Esophagus muscularis mucosa (tissue), 4 donors: ENCODE results near the gene BORCS6. TPM values are rescaled to one million over a fixed set of nuclear protein-coding genes. Genes with fewer than 3 reads are reported as not detected.
A peak's percentile ranks its signal among the peaks of the same experiment; 100 is the strongest.

ENCODE experiments used
- DNase-seq: peaks from one replicate; pipeline ENCODE4 v3.0.0-alpha.2; 2017; ENCODE audit errors: extremely low spot score
- H3K27ac ChIP-seq, 4 donors: fragments of 200-600 bp; sonication (generic); replicated peaks in 1 of 4; 1 replicate in 3 of 4; 2 replicates in 1 of 4; pipeline ENCODE4 v1.5.1; 2016 to 2019; ENCODE audit warnings: mild to moderate bottlenecking in 1 of 4
- H3K27me3 ChIP-seq, 4 donors: fragments of 200-600 bp; sonication (generic); one replicate each; pipeline versions ENCODE4 v1.5.1 to v1.6.0; 2016 to 2019
- H3K36me3 ChIP-seq, 4 donors: fragments of 200-600 bp; sonication (generic); one replicate each; pipeline ENCODE4 v1.5.1; 2016 to 2019
- H3K4me1 ChIP-seq, 4 donors: fragments of 200-600 bp; sonication (generic); one replicate each; pipeline ENCODE4 v1.5.1; 2016 to 2019
- H3K4me3 ChIP-seq, 4 donors: fragments of 200-600 bp; sonication (generic); 1 replicate in 2 of 4; 2 replicates in 2 of 4; pipeline ENCODE4 v1.5.1; 2016 to 2019; ENCODE audit warnings: mild to moderate bottlenecking in 4 of 4, moderate library complexity in 1 of 4
- H3K9me3 ChIP-seq, 4 donors: fragments of 200-600 bp; sonication (generic); 1 replicate in 3 of 4; 2 replicates in 1 of 4; pipeline ENCODE4 v1.5.1; 2016 to 2019
- CTCF ChIP-seq, 3 experiments: fragments of 200-600 bp in 2 of 3; fragments of 450-650 bp in 1 of 3; sonication (generic) in 2 of 3; IDR thresholded peaks; one replicate each; pipeline ENCODE4 v1.5.1; 2017 to 2019; ENCODE audit warnings: antibody characterized with exemption in 3 of 3, mild to moderate bottlenecking in 2 of 3, moderate library complexity in 1 of 3
- POLR2A ChIP-seq: fragments of 450-650 bp; IDR thresholded peaks from one replicate; pipeline ENCODE4 v1.6.1; 2017; ENCODE audit warnings: antibody characterized with exemption, moderate library complexity, mild to moderate bottlenecking, low read depth
- WGBS: methylation state at CpG from one replicate; pipeline ENCODE4 v1.1.5; 2018; 5-methylcytosine and 5-hydroxymethylcytosine counted together
- intact Hi-C: fragments of 100-400 bp; cut with DNase I; formaldehyde crosslinking; loops from one replicate; pipeline ENCODE4 v1.15.1; 2023
- total RNA-seq, 4 donors: library from RNA; depleted of rRNA; stranded (reverse); fragments of >200 nt; gene quantifications; one replicate each; pipeline versions ENCODE4 v1.1.0 to v1.2.1, GENCODE V29; 2016

BORCS6 gene
- total RNA-seq, 4 donors from 2014 or later: 8.6 to 22.4 (median 13.9) TPM

- H3K4me1 ChIP-seq: peaks cover 31 to 58% (median 56%) of the 10 kb centered on the region in 4 donors
- 3% methylated on average over 7 of the region's 7 CpGs for WGBS
- peak overlapping the region; percentile 2 to 31 (median 20) for H3K4me3 ChIP-seq
- DNase-seq: no peak
- no peaks in the 10 kb centered on the region for H3K9me3 ChIP-seq
- intact Hi-C loops: loop anchor here (1.0 kb wide), 1 partner anchor 20 kb away; no protein-coding TSS in a partner anchor
- TF ChIP-seq CTCF (IDR thresholded peaks at IDR 0.05) (no peak), POLR2A (no peak)
- H3K27ac ChIP-seq: peak overlapping the region; percentile 85 to 100 (median 97)
- peaks cover 40 to 42% (median 41%) of the 10 kb centered on the region in 4 donors for H3K36me3 ChIP-seq
- no peaks in the 10 kb centered on the region for H3K27me3 ChIP-seq
These were observed 51.7 kb downstream of the BORCS6 start for GRCh38 chr17:8138374-8138671.

Other genes starting within 250 kb of the BORCS6 start
- gene GUCY2D, start 187.6 kb downstream of the BORCS6 start, total RNA-seq: 1 to 10 TPM in 1 of 4 donors, not detected in 3; 1.1 TPM
- 1 to 10 TPM; 1.3 to 3.7 (median 2.0) TPM for gene ALOX15B, start 151.1 kb downstream of the BORCS6 start, total RNA-seq
- not detected for gene ALOX12B, start 102.5 kb downstream of the BORCS6 start, total RNA-seq
- not detected for gene ALOXE3, start 71.7 kb downstream of the BORCS6 start, total RNA-seq
- gene HES7, start 66.1 kb downstream of the BORCS6 start, total RNA-seq: 1 to 10 TPM in 1 of 4 donors, not detected in 3; 1.4 TPM
- 100 to 1,000 TPM; 127 to 263 (median 168) TPM for gene PER1, start 37.8 kb downstream of the BORCS6 start, total RNA-seq
- 10 to 100 TPM; 23.7 to 36.4 (median 33.0) TPM for gene VAMP2, start 27.2 kb downstream of the BORCS6 start, total RNA-seq
- 10 to 100 TPM; 10.4 to 17.8 (median 13.6) TPM for gene TMEM107, start 13.8 kb downstream of the BORCS6 start, total RNA-seq
- gene AURKB, start 20.4 kb upstream of the BORCS6 start, total RNA-seq: 1 to 10 TPM in 1 of 4 donors, not detected in 3; 1.5 TPM
- 10 to 100 TPM; 15.4 to 24.1 (median 17.2) TPM for gene CTC1, start 57.9 kb upstream of the BORCS6 start, total RNA-seq
- 10 to 100 TPM in 2 of 4 donors, 1 to 10 TPM in 2; 8.8 to 15.2 (median 11.2) TPM for gene PFAS, start 59.1 kb upstream of the BORCS6 start, total RNA-seq
- 10 to 100 TPM; 26.5 to 43.6 (median 34.4) TPM for gene RANGRF, start 98.5 kb upstream of the BORCS6 start, total RNA-seq
- gene SLC25A35, start 105.2 kb upstream of the BORCS6 start, total RNA-seq: 1 to 10 TPM in 3 of 4 donors, under 1 TPM in 1; 0.99 to 2.5 (median 1.3) TPM
- gene ARHGEF15, start 120.1 kb upstream of the BORCS6 start, total RNA-seq: 10 to 100 TPM in 2 of 4 donors, 1 to 10 TPM in 2; 3.3 to 19.8 (median 12.6) TPM
- not detected for gene ODF4, start 149.7 kb upstream of the BORCS6 start, total RNA-seq
- gene RPL26, start 193.0 kb upstream of the BORCS6 start, total RNA-seq: 1,000 to 10,000 TPM; 1,511 to 3,942 (median 2,863) TPM
- under 1 TPM in 1 of 4 donors, not detected in 3; 0.42 TPM for gene RNF222, start 207.6 kb upstream of the BORCS6 start, total RNA-seq
- 10 to 100 TPM; 48.2 to 80.8 (median 55.5) TPM for gene NDEL1, start 245.7 kb upstream of the BORCS6 start, total RNA-seq